ENCODE results near the gene CCDC171.

CCDC171 gene

GRCh38 chr9:15764131-15764530 is 211.3 kb downstream of the CCDC171 start:
- TF ChIP-seq, protein P1, sequence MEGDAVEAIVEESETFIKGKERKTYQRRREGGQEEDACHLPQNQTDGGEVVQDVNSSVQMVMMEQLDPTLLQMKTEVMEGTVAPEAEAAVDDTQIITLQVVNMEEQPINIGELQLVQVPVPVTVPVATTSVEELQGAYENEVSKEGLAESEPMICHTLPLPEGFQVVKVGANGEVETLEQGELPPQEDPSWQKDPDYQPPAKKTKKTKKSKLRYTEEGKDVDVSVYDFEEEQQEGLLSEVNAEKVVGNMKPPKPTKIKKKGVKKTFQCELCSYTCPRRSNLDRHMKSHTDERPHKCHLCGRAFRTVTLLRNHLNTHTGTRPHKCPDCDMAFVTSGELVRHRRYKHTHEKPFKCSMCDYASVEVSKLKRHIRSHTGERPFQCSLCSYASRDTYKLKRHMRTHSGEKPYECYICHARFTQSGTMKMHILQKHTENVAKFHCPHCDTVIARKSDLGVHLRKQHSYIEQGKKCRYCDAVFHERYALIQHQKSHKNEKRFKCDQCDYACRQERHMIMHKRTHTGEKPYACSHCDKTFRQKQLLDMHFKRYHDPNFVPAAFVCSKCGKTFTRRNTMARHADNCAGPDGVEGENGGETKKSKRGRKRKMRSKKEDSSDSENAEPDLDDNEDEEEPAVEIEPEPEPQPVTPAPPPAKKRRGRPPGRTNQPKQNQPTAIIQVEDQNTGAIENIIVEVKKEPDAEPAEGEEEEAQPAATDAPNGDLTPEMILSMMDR (IDR thresholded peaks at IDR 0.05; ENCODE audit: low read depth, low read length) = no peak
- no peak for TF ChIP-seq EZH2phosphoT487 (IDR thresholded peaks at IDR 0.05; ENCODE audit: low read depth)
- H3K27ac ChIP-seq (ENCODE audit: low read length) = no peak overlapping the region
- no peak overlapping the region for H3K4me2 ChIP-seq (ENCODE audit: low read length)
- no peaks in the 10 kb centered on the region for H3K79me2 ChIP-seq (ENCODE audit: low read length)
- H3K9ac ChIP-seq (ENCODE audit: low read length) = no peak overlapping the region
- H2AFZ ChIP-seq (ENCODE audit: low read depth, low read length) = no peak overlapping the region
- no peak overlapping the region for H3K4me3 ChIP-seq (ENCODE audit: low read length)
- no peaks in the 10 kb centered on the region for H3K36me3 ChIP-seq (replicated peaks; ENCODE audit: low read depth, low read length)
- H3K9me3 ChIP-seq (ENCODE audit: insufficient read depth, low read length) = no peaks in the 10 kb centered on the region
- no peaks in the 10 kb centered on the region for H3K27me3 ChIP-seq (ENCODE audit: low read depth, low read length)
- no peaks in the 10 kb centered on the region for H4K20me1 ChIP-seq (ENCODE audit: insufficient read depth, low read length)
- no peaks in the 10 kb centered on the region for H3K4me1 ChIP-seq (ENCODE audit: low read length)

DNA sequence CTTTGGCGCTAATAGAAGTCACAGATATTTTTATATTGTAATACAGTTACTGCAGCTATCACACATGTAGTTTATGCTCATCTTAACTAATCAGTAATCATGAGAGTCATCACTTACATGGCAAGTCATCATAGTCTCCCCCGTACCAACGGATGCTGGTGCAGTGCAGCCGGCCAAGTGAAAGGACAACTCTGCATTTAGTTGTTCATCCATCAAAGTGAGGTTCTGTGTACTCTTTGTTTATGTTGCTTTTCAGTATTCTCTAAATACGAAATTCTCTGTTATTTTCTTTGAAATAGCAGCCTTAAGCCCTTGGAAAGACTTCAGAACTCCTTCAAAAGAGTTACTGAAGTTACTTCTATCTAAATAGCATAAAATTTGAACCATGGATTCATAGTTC is 216.7 kb downstream of the CCDC171 start:
- TF ChIP-seq, protein P1 (IDR thresholded peaks at IDR 0.05; ENCODE audit: low read depth, low read length) = no peak
- TF ChIP-seq EZH2phosphoT487 (IDR thresholded peaks at IDR 0.05; ENCODE audit: low read depth) = no peak
- Histone ChIP-seq H3K4me2 (ENCODE audit: low read length) (no peak overlapping the region), H3K27me3 (ENCODE audit: low read depth, low read length) (no peaks in the 10 kb centered on the region), H3K79me2 (ENCODE audit: low read length) (no peaks in the 10 kb centered on the region), H3K4me1 (ENCODE audit: low read length) (no peaks in the 10 kb centered on the region), H2AFZ (ENCODE audit: low read depth, low read length) (no peak overlapping the region), H3K9me3 (ENCODE audit: insufficient read depth, low read length) (no peaks in the 10 kb centered on the region), H3K9ac (ENCODE audit: low read length) (no peak overlapping the region), H3K36me3 (replicated peaks; ENCODE audit: low read depth, low read length) (no peaks in the 10 kb centered on the region), H3K4me3 (ENCODE audit: low read length) (no peak overlapping the region), H4K20me1 (ENCODE audit: insufficient read depth, low read length) (no peaks in the 10 kb centered on the region), H3K27ac (ENCODE audit: low read length) (no peak overlapping the region)

- no peaks in the 10 kb centered on the region for H4K20me1 ChIP-seq (ENCODE audit: insufficient read depth, low read length)
- no peaks in the 10 kb centered on the region for H3K79me2 ChIP-seq (ENCODE audit: low read length)
- no peak overlapping the region for H3K4me2 ChIP-seq (ENCODE audit: low read length)
- no peaks in the 10 kb centered on the region for H3K4me1 ChIP-seq (ENCODE audit: low read length)
- no peaks in the 10 kb centered on the region for H3K27me3 ChIP-seq (ENCODE audit: low read depth, low read length)
- no peaks in the 10 kb centered on the region for H3K9me3 ChIP-seq (ENCODE audit: insufficient read depth, low read length)
- H3K36me3 ChIP-seq (replicated peaks; ENCODE audit: low read depth, low read length) = no peaks in the 10 kb centered on the region
- no peak overlapping the region for H2AFZ ChIP-seq (ENCODE audit: low read depth, low read length)
- no peak overlapping the region for H3K9ac ChIP-seq (ENCODE audit: low read length)
- no peak overlapping the region for H3K4me3 ChIP-seq (ENCODE audit: low read length)
- TF ChIP-seq EZH2phosphoT487 (IDR thresholded peaks at IDR 0.05; ENCODE audit: low read depth) = no peak
- TF ChIP-seq, protein P1 (IDR thresholded peaks at IDR 0.05; ENCODE audit: low read depth, low read length) = no peak
- no peak overlapping the region for H3K27ac ChIP-seq (ENCODE audit: low read length)
Measured at GRCh38 chr9:15778861-15779260, 226.0 kb downstream of the CCDC171 start.

DNA sequence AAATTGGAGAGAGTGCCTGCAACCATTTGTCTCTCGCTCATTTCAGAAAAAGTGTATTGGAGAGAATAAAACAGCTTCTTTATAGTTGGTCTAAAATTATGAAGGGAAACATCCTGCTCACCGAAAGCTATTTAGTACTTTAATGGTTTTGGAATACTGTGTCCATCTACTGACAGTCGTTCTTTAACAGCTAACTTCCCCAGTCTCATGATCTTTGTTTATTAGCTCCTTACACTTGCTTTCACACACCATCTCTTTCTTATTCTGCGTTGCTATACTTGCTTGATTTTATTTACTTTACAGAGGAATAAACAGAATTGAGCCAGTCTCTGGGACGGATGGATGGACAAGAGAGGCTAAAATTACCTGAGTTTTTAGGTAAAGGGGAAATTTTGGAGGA is 229.3 kb downstream of the CCDC171 start:
- H3K27ac ChIP-seq (ENCODE audit: low read length) = no peak overlapping the region
- H3K4me3 ChIP-seq (ENCODE audit: low read length) = no peak overlapping the region
- no peaks in the 10 kb centered on the region for H4K20me1 ChIP-seq (ENCODE audit: insufficient read depth, low read length)
- no peaks in the 10 kb centered on the region for H3K36me3 ChIP-seq (replicated peaks; ENCODE audit: low read depth, low read length)
- H3K9ac ChIP-seq (ENCODE audit: low read length) = no peak overlapping the region
- no peaks in the 10 kb centered on the region for H3K79me2 ChIP-seq (ENCODE audit: low read length)
- TF ChIP-seq, protein P1 (IDR thresholded peaks at IDR 0.05; ENCODE audit: low read depth, low read length) = no peak
- no peak for TF ChIP-seq EZH2phosphoT487 (IDR thresholded peaks at IDR 0.05; ENCODE audit: low read depth)
- H3K27me3 ChIP-seq (ENCODE audit: low read depth, low read length) = no peaks in the 10 kb centered on the region
- no peaks in the 10 kb centered on the region for H3K9me3 ChIP-seq (ENCODE audit: insufficient read depth, low read length)
- H3K4me1 ChIP-seq (ENCODE audit: low read length) = no peaks in the 10 kb centered on the region
- H2AFZ ChIP-seq (ENCODE audit: low read depth, low read length) = no peak overlapping the region
- H3K4me2 ChIP-seq (ENCODE audit: low read length) = no peak overlapping the region
